ENCODE measurements around the gene ZNF319. TPM values are rescaled to one million over a fixed set of nuclear protein-coding genes. Genes with fewer than 3 reads are reported as not detected.

The ZNF319 gene
- total and polyA plus RNA-seq, 2 of the 8 experiments (the other 6 are each of a cell fraction or from before 2014, with no cell fraction given), result 3.3 to 5.5 TPM

DNA sequence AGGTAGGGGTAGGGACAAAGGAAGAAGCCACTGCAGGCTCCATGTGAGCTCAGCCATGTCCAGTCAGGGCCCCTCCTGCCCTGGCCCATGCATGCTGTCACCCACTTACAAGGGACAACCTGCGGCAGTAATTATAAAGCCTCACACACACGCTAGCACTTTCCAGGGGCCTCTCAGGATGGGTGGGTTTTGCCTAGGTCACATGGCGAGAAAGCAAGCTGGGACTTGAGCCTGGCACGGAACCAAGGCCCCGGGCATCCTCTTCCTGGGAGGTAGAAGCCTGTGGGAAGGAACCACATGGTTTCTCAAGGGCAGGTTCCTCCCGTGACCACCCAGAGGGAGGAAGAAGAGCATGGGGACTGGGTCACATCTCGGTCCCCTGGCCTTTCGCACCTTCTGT lies 7.0 kb downstream of the ZNF319 start:
- FAIRE-seq (no peak), DNase-seq (ENCODE audit: low read depth in 1 of 2, low spot score in 2 of 2) (no peak)
- H4K91ac ChIP-seq (replicated peaks; ENCODE audit: insufficient read length, low read length), result no peak overlapping the region
- H3K18ac ChIP-seq (ENCODE audit: extremely low read depth, low read length), result no peak overlapping the region
- 86% methylated on average over 8 of the region's 8 CpGs; no CpG with 5 or more reads in 1 of the 2 experiments for WGBS, 2 experiments (ENCODE audit: extremely low coverage in 1 of 2, insufficient coverage in 1 of 2, insufficient read length in 1 of 2, insufficient replicate concordance in 2 of 2, low coverage in 1 of 2, low lambda C conversion rate in 2 of 2, missing lambda C conversion rate in 1 of 2)
- H3K9me3 ChIP-seq (ENCODE audit: insufficient read depth in 2 of 2, low read depth in 1 of 2, low read length in 1 of 2), result no peaks in the 10 kb centered on the region
- no peak overlapping the region for H2BK120ac ChIP-seq (replicated peaks; ENCODE audit: low read depth, low read length)
- H3K79me1 ChIP-seq (ENCODE audit: low read depth, low read length), result no peaks in the 10 kb centered on the region
- no peak overlapping the region for H3K4ac ChIP-seq (replicated peaks; ENCODE audit: insufficient read length, low read depth, low read length)
- ChIA-PET CTCF (ENCODE audit: partially characterized antibody) (interaction anchor here (0.6 to 26.3 kb wide), 15 partner anchors 11 to 270 kb away, joined by 3 to 305 read pairs (median 5); a partner anchor contains a TSS), POLR2A (ENCODE audit: partially characterized antibody) (interaction anchor here (0.9 to 2.3 kb wide), 2 partner anchors 9 to 85 kb away, joined by 3 to 9 read pairs; no protein-coding TSS in a partner anchor)
- H2BK12ac ChIP-seq (ENCODE audit: low read depth, low read length), result peak overlapping the region; percentile 75; the same call in 1 of the 2 replicates
- no peak overlapping the region for H2BK15ac ChIP-seq (ENCODE audit: low read length)
- no peak overlapping the region for H4K5ac ChIP-seq (ENCODE audit: insufficient read length, low read depth, low read length)
- no peaks in the 10 kb centered on the region for H3K79me2 ChIP-seq (ENCODE audit: control insufficient read depth in 1 of 2, insufficient read depth in 2 of 2, low read length in 2 of 2)
- H3K14ac ChIP-seq (ENCODE audit: insufficient read length), result no peak overlapping the region
- H3K27me3 ChIP-seq (replicated peaks in 1 of 4; ENCODE audit: control insufficient read depth in 3 of 4, extremely low read depth in 1 of 4, insufficient read depth in 3 of 4, low read length in 3 of 4), result no peaks in the 10 kb centered on the region
- no peak overlapping the region for H3K9ac ChIP-seq (replicated peaks in 1 of 4; ENCODE audit: extremely low read depth in 1 of 4, low read depth in 3 of 4, low read length in 3 of 4)
- peaks cover 0 to 12% (median 3%) of the 10 kb centered on the region in 4 experiments; a peak in 4 of 8 replicates for H3K36me3 ChIP-seq (ENCODE audit: control insufficient read depth in 2 of 4, insufficient read depth in 4 of 4, low read length in 3 of 4)
- no peak overlapping the region for H3K4me3 ChIP-seq (ENCODE audit: extremely low read depth in 1 of 4, insufficient read depth in 2 of 4, low read depth in 3 of 4, low read length in 4 of 4)
- H2AK5ac ChIP-seq (ENCODE audit: low read depth, low read length), result no peak overlapping the region
- H4K8ac ChIP-seq (ENCODE audit: extremely low read depth, insufficient read depth, low read length), result peak overlapping the region; percentile 8; the same call in 1 of the 2 replicates
- no peak for TF ChIP-seq SP1 (IDR thresholded peaks at IDR 0.05; ENCODE audit: low read depth, low read length)
- TF ChIP-seq MAFK (IDR thresholded peaks at IDR 0.05; ENCODE audit: low read depth, low read length), result no peak
- TF ChIP-seq SP4 (IDR thresholded peaks at IDR 0.05; ENCODE audit: low read length), result no peak
- no peak for TF ChIP-seq EGR1 (IDR thresholded peaks at IDR 0.05; ENCODE audit: borderline replicate concordance, low read depth, low read length)
- TF ChIP-seq BRCA1 (IDR thresholded peaks at IDR 0.05; ENCODE audit: low read depth, low read length), result no peak
- 0 out of 3 replicates have a peak, but pooled peaks of 1 of the 2 experiments have one; percentile 23 for TF ChIP-seq POLR2A (IDR thresholded peaks at IDR 0.05; ENCODE audit: control extremely low read depth in 1 of 2, low read depth in 2 of 2, low read length in 2 of 2)
- H3K56ac ChIP-seq (replicated peaks; ENCODE audit: insufficient read length, low read depth, low read length), result no peak overlapping the region
- peaks cover 0 to 5% (median 2%) of the 10 kb centered on the region in 4 experiments; a peak in 3 of 7 replicates for H3K4me1 ChIP-seq (replicated peaks in 1 of 4; ENCODE audit: control insufficient read depth in 3 of 4, insufficient read depth in 4 of 4, low read length in 3 of 4)
- no peak overlapping the region for H3K4me2 ChIP-seq (ENCODE audit: insufficient read depth in 1 of 2, low read depth in 2 of 2, low read length in 2 of 2)
- H2BK5ac ChIP-seq (ENCODE audit: low read depth, low read length), result no peak overlapping the region
- H3K23me2 ChIP-seq (ENCODE audit: low read depth, low read length), result no peaks in the 10 kb centered on the region
- no peak overlapping the region for H3K23ac ChIP-seq (ENCODE audit: insufficient read length)
- H3K27ac ChIP-seq (ENCODE audit: low read depth, low read length), result peak overlapping the region; percentile 56; the same call in 1 of the 2 replicates
- H4K20me1 ChIP-seq (replicated peaks in 1 of 2; ENCODE audit: control insufficient read depth in 1 of 2, insufficient read depth in 2 of 2, low read length in 2 of 2), result peaks cover 1 to 7% of the 10 kb centered on the region in 2 experiments
- no peak overlapping the region for H2AFZ ChIP-seq (ENCODE audit: low read length)
- H2BK20ac ChIP-seq (ENCODE audit: low read length), result no peak overlapping the region
